ENCODE data around the gene PLCD3. TPM values are rescaled to one million over a fixed set of nuclear protein-coding genes. Genes with fewer than 3 reads are reported as not detected.
A peak's percentile ranks its signal among the peaks of the same experiment; 100 is the strongest.

The PLCD3 gene
- total and polyA plus RNA-seq, 2 of the 8 experiments (the other 6 are each of a cell fraction or from before 2014, with no cell fraction given): 26.5 to 48.1 TPM

GRCh38 chr17:45161288-45162024 is 29.1 kb upstream of the PLCD3 start, which contains the start of gene HEXIM2 (continued):
- TF ChIP-seq EP300 (IDR thresholded peaks at IDR 0.05; ENCODE audit: borderline replicate concordance in 1 of 2, low read depth in 2 of 2, low read length in 2 of 2): 0 out of 3 replicates have a peak, but pooled peaks of 1 of the 2 experiments have one; percentile 10
- TF ChIP-seq KDM1A (IDR thresholded peaks at IDR 0.05; ENCODE audit: borderline replicate concordance, low read length): no peak
- TF ChIP-seq ZNF274 (IDR thresholded peaks at IDR 0.05; ENCODE audit: borderline replicate concordance, extremely low read depth, low read length): no peak
- no peak for TF ChIP-seq BACH1 (IDR thresholded peaks at IDR 0.05; ENCODE audit: low read length)
- no peak for TF ChIP-seq RFX5 (IDR thresholded peaks at IDR 0.05; ENCODE audit: borderline replicate concordance, low read depth, low read length)
- TF ChIP-seq RAD21 (IDR thresholded peaks at IDR 0.05 in 1 of 2, conservative IDR thresholded peaks at IDR 0.05 in 1 of 2; ENCODE audit: low read depth in 2 of 2, low read length in 2 of 2): no peak
- no peak for TF ChIP-seq SIRT6 (IDR thresholded peaks at IDR 0.05; ENCODE audit: low read length)
- TF ChIP-seq JUND (IDR thresholded peaks at IDR 0.05; ENCODE audit: low read length): 0 out of 2 replicates have a peak, but pooled peaks have one; percentile 22
- TF ChIP-seq BRCA1 (IDR thresholded peaks at IDR 0.05; ENCODE audit: low read depth, low read length): peak; percentile 36; the same call in 1 of the 2 replicates
- no peak for TF ChIP-seq FOSL1 (IDR thresholded peaks at IDR 0.05; ENCODE audit: insufficient read depth, low read depth, low read length)
- peak; percentile 7 to 29; a peak in 1 of 4 replicates for TF ChIP-seq SIN3A (conservative IDR thresholded peaks at IDR 0.05 in 1 of 2, IDR thresholded peaks at IDR 0.05 in 1 of 2; ENCODE audit: low read depth in 1 of 2, low read length in 2 of 2)
- TF ChIP-seq TBP (IDR thresholded peaks at IDR 0.05; ENCODE audit: low read depth, low read length): peak; percentile 94
- TF ChIP-seq SRF (IDR thresholded peaks at IDR 0.05; ENCODE audit: low read depth, low read length): no peak
- no peak for TF ChIP-seq TCF12 (IDR thresholded peaks at IDR 0.05; ENCODE audit: low read depth, low read length)
- no peak for TF ChIP-seq CBX5 (IDR thresholded peaks at IDR 0.05; ENCODE audit: low read depth, low read length)
- no peak for TF ChIP-seq RXRA (IDR thresholded peaks at IDR 0.05; ENCODE audit: insufficient read depth, low read depth, low read length)
- TF ChIP-seq ATF3 (IDR thresholded peaks at IDR 0.05; ENCODE audit: insufficient read depth, low read depth, low read length): no peak
- no peak; the same call in 1 of the 2 replicates for TF ChIP-seq E2F6 (IDR thresholded peaks at IDR 0.05)
- TF ChIP-seq MAX (IDR thresholded peaks at IDR 0.05): peak; percentile 36
- TF ChIP-seq CTBP2 (IDR thresholded peaks at IDR 0.05; ENCODE audit: borderline replicate concordance, insufficient read depth, insufficient read length, low read length): peak; percentile 64
- no peak for TF ChIP-seq GABPA (IDR thresholded peaks at IDR 0.05; ENCODE audit: borderline replicate concordance, insufficient read depth, low read length)
- no peak for TF ChIP-seq CHD1 (IDR thresholded peaks at IDR 0.05; ENCODE audit: low read depth, low read length)
